HG03520 (cell line): Measurements from ENCODE around the gene SFMBT1.
"Not testable (repeated sequence)": the region's sequence is repeated elsewhere in the genome, so short reads cannot be mapped to it uniquely, and the experiment has no call there.

ENCODE experiments used
- ATAC-seq: cut with Tn5 transposase; IDR thresholded peaks from one replicate; pipeline ENCODE4 v1.9.1; 2021; ENCODE audit warnings: mild to moderate bottlenecking, moderate library complexity; ENCODE audit not compliant: unreplicated experiment

Gene SFMBT1

DNA sequence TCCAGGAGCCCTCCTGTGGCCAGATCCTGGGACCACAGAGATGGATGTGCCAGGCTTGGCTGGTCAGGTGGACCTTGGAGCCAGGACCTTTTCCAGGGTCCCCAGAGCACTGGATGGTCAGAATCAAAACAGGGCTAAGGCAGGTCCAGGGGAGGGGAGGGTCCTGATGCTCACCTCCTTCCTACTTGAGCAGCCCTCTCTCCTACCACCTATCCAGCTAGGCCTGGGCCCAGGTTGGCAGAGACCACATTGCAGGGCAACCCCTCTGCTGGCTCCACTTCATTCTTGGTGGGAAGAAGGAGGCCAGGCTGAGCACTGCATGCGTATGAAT, 28.5 kb upstream of the SFMBT1 start:
- ATAC-seq = no peak

DNA sequence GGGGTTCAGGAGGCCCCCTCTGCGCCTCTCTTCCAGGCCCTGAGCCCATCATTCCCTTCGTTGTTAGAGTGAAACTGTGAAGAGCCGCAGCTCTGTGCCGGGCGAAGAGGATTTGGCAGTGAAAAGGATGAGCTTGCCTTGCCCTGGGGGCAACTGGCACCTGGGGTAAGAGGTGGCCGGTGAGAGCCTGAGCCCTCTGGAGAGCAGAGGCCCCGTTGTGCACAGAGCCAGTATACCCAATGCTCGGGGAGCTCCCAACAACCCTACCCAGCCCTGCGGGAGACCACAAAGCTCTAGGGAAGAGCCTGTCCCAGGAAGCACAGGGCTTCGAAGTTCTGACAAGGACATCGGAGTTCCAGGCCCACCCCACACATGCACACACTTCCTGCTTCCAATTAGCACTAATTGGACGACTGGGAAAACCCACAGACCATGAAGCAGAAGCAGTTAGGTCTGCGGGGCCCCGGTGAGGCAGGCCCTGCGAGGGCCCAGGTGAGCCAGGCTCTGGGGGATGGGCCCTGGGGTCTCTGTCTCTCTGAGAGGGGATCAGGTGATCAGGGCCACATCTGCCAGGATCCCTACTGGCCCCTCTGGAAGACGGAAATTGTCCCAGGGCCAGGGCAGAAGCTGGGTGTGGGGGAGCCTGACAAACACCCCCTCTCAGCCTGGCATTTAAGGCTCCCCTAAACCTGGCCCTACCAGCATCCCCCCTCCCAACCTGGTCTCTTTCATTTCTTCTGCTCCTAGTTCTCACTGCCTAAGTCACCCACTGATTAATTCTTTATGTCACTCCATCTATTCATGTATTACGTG, 27.9 kb upstream of the SFMBT1 start:
- no peak for ATAC-seq

DNA sequence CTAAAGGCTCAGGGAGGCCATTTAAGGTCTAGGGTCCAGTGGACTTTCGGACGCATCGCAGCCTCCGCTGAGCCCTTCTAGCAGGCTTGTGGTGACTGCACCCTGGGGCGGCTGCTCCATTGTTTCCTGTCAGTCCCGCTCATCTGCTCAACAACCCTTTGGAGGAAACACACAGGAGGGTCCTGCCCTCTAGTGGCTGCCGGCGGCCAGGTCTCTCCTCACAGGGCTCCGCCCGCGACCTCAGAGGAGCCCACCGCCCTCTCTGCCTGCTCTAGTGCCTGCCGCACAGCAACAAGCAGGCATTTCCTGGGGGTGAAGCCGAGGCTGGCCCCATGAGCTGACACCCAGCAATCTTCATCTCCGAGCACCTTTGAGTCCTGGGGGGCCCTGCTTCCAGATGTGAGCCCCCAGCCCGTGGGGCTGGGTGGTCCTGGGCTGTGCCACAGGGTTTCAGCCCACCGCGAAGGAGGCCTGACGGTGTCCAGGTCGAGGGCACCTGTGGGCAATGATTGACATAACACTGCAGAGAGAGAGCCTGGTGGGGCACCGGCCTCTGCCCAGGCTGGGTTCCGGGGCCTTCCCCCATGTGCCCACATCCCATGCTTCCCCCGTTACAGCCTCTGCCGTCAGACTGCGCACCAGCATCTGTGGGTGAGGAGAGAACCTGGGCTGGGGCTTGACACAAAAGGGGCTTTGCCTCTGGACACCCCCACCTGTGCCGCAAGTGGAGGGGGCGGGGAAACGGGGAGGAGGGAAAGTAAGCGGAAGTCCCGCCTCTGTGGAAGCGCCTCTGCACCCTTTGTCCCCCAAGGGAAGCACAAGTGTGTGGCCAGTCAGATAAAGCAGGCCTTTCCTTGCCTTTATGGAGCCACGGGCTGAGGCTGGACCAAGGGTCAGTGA, 27.0 kb upstream of the SFMBT1 start:
- peak; percentile 82 for ATAC-seq

GRCh38 chr3:53071882-53072431, 26.1 kb upstream of the SFMBT1 start:
- no peak for ATAC-seq

- no peak for ATAC-seq
Measured at GRCh38 chr3:53069422-53070068, 23.7 kb upstream of the SFMBT1 start.

- ATAC-seq = no peak
Measured at GRCh38 chr3:53068176-53068575, 22.3 kb upstream of the SFMBT1 start.

GRCh38 chr3:53067567-53067966, 21.7 kb upstream of the SFMBT1 start:
- ATAC-seq = no peak

DNA sequence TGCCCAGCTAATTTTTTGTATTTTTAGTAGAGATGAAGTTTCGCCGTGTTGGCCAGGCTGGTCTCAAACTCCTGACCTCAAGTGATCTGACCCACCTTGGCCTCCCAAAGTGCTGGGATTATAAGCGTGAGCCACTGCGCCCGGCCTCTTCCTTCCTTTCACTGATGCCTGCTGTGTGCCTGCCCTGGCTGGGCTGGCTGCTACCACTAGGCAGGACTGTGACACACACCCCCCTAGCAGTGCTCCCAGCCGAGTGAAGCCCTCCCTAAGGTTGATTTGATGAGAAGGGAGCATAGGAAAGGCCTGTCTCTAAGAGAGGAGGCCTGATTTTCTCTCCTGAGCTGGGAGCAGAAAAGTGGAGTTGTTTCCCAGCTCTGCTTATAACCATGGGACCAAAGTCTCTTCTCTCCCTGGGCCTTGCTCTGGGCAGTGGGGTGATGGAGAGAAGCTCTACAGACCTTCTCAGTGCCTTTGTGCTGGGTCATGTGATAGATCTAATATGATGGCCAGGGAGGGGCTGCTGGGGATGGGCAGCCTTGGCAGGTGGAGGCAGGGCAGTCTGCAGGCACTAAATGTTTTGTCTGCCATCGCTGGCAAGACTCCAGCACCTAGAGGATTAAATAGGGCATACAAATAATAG, 20.1 kb upstream of the SFMBT1 start:
- no peak for ATAC-seq

GRCh38 chr3:53062905-53063304, 17.0 kb upstream of the SFMBT1 start:
- ATAC-seq = no peak

DNA sequence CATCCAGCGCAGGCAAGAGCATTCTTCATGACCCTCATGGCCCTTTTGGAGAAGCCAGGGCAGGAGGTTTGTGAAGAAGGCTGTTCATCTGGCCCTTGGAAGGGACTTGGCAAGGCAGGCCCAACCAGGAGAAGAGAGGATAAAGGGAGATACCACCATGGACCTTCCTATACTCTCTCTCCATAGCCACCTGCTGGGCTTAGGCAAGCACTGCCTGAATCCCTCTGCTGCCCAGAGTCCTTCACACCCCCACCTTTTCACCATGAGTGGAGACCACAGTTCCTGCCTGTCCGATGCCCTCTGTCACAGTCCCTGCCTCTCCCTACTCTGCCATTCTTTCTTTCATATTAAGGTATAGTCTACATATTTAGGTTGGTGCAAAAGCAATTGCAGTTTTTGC, 10.6 kb upstream of the SFMBT1 start:
- no peak for ATAC-seq

GRCh38 chr3:53054233-53054632, 8.4 kb upstream of the SFMBT1 start:
- not testable (repeated sequence) for ATAC-seq

DNA sequence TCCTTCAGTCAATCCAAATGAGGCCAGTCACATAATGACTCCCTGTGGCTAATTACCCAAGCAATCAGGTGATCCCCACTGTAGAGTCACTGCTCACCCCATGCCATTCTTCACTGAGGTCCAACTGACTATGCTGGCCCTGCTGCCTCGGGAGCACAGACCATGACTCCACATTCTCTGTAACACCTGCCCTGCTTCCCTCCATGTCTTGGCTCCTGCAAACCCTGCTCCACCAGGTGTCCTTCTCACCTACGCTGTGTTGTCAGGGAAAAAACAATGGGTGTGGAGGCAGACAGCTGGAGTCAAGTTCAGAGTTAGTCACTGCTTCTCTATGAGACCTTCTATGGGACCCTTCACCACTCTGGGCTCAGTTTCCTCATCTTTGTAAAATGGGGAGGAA, 6.1 kb upstream of the SFMBT1 start:
- ATAC-seq = no peak

DNA sequence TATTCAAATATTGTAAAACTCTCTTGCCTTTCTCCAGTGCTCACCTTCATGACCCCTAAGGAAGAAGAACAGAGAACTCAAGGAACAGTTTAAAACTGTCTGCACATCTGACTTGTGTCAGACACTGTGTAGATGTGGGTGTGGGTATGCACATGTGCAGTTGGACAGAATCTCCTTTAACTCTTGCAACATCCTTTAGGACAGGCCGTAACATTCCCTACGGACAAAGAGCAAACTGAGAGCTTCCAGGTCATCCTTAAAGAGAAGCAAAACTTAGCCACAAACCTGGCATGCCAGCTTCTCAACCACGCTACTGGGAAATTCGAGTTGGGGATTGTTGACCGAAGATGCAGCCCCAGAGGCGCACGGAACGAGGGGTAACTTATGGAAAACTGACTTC, 4.1 kb upstream of the SFMBT1 start:
- ATAC-seq = no peak

GRCh38 chr3:53046171-53047170, 598 bp upstream of the SFMBT1 start:
- peak; percentile 28 for ATAC-seq

DNA sequence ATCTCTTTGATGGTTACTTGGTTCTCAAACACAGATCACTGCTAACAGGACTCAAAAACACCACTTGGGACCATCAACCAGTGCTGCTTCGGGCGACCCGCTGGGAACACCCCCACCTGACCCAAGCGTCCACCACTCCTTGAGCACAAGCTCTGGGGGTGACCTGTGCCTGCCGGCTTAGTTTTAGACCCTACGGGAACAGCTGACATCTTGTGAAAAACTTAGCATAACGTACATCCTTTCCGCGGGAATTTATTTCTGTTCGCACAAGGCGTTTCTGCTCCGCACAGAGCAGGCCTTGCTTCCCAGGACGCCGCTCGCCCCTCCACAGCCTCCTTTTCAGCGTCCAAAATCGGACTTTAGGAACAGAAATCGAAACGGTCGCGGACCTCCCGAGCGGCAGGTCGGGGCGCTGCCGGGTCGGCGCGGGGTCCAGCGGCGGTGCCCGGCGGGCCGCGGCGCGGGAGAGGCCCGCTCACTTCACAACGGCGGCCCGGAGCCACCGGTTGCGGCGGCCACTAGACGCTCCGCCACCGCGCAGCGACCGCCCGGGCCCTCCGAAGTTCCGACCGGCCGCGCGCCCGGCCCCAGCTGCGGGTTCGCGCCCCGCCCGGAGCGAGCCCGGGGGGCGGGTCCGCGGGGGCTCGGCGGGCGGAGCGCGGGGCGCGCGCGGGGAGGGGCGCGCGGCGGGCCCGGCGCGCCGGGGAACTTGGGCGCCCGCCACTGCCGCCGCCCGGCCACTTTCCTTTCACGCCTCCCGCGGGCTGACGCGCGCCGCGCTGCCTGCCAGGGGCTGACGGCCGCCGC, 959 bp downstream of the SFMBT1 start:
- peak; percentile 35 for ATAC-seq

GRCh38 chr3:53044371-53044710, 1.5 kb downstream of the SFMBT1 start:
- ATAC-seq = no peak

DNA sequence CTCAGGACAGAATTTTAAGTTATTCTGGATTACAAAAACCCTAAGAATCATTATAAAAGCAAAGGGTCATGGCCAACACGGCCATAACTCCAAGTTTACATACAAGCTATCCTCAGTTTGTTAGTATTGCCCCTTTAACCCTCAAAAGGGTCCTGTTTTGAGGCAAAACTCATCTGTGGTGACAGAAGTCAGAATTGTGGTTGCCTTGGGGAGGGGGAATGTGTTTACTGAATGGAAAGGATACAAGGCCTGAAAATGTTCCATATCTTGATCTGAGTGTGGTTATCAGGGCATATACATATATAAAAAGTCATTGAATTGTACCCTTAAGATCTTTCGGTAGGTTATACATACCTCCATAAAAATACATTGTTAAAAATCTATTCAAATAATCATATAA, 2.1 kb downstream of the SFMBT1 start:
- ATAC-seq = no peak

DNA sequence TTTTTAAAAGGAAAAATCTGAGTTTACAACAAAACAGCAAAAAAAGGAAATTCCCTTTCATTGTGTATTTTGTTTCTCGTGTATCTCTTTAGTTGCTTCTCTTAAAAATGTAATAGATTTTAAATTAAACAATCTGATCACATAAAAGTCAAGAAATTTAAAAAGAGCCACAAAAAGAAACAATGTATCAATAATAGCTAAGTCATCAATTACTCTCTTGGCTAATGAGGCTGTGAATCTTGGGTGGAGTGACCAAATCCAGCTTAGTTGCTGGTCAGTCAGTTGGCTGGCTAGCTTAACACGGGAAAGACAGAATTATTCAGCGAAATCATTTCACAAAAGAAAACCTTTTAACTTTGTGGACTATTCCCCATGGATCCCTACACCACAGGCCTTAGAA, 3.2 kb downstream of the SFMBT1 start:
- ATAC-seq = no peak

DNA sequence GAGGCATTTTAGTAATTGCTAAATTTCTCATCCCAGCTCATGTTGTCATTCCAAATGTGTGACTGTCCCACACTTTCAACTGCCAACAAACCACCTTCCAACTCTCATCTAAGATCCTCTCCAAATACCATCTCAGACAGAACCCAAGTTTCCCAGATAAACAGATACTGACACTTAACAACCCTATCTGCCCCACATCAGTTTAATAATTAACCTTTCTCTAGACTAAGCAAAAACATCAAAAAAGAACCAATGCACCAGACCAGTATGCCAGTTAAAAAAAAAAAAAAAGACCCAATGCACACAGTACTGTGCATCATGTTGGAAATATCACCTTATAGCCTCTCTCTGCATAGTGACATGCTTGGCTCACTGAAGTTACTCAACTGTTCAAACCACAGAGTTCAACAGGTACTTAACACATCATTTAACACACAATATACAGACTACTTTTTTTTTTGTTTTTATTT, 5.5 kb downstream of the SFMBT1 start:
- no peak for ATAC-seq
